ENCODE data around the gene C1QTNF12.

Gene C1QTNF12

GRCh38 chr1:1239614-1240347, 6.7 kb downstream of the C1QTNF12 start:
- no peak for DNase-seq

DNA sequence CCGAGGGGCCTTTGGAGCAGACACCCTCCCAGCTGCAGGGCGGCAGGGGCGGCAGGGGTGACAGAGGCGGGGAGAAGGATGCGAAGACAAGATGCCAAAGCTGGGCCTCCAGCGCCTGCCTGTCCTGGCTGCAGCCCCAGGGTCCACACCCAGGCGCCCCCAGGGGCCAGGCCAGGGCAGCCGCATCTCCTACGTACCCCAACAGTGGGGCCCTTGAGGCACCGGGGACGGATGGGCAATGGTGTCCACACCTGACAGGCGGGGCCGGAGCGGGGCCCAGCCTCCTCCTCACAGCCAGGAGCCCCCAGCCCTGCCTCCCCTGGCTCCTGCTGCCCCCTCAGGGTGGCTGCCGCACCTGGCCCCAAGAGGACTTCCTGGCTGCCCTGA, 7.3 kb downstream of the C1QTNF12 start:
- no peak for DNase-seq

- DNase-seq = no peak
Measured at GRCh38 chr1:1238702-1239178, 7.8 kb downstream of the C1QTNF12 start.

GRCh38 chr1:1237874-1238701, 8.4 kb downstream of the C1QTNF12 start:
- DNase-seq = no peak

DNA sequence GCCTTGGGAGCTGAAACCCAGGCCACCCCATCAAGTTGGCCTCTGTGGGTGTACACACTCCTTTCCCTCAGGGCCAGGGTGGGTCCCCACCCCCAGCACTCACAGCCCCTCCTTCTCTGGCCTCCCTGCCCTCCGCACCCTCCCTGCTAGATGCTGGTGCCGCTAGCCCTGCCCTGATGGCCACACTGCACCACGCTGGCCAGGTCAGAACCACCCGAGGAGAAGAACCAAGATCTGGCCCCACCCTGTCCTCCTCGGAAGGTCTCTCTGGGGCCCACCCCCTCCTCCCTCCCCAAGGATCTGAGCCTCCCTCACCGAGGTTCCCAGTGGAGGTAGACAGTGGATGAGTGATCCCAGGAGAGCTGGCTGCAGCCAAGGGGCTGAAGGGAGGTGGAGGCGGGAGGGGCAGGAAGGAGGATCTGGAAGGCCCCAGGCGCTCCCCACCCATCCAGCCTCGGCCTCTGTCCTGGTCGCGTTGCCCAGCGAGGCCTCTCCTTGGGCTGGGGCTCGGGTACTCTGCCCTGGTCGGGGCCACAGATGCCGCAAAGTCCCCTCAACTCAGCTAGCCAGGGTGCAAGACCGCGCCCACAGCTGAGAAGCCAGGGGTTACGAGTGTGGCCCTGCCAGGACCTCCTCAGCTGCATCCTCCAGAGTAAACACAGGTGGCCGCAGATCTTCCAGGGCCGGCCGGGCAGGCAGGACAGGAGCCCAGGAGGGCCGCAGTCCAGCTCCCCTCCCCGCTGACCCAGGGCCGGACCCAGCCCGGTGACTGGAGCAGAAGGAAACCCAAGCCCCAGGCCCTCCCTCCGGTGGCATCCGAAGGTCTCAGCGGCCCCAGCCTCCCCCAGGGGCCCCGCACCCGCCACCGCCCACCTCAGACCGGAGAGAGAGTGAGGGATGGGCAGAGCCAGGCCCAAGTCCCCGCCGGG, 9.3 kb downstream of the C1QTNF12 start:
- no peak for DNase-seq

DNA sequence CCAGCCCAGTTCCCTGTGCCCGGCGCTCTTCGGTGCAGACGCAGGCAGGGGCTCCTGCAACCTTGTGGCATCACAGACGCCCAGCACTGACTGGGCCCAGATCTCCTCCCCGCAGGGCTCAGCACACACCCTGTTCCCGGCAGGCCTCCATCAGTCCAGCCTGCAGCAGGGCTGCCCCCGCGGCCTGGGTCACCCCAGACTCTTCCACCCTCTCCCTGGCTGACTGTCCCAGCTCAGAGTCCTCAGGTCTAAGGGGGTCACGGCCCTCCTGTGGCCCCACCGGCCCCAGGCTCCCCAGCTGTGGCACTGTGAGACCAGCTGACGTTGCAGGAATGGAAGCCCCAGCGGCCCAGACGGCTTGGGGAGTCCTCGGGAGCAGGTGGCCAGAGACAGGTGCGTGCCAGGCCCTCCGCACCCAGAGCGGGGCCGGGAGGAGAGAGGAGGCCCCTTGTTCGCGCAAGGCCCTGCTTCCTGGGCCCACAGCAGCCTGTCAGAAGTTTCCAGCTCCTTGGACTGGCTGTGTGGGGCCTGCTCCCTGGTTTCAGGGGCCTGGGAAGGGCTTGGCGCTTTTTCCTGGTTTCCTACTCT, 10.3 kb downstream of the C1QTNF12 start:
- no peak for DNase-seq

- DNase-seq = no peak
Measured at GRCh38 chr1:1235016-1235744, 11.3 kb downstream of the C1QTNF12 start.

GRCh38 chr1:1234180-1234808, 12.2 kb downstream of the C1QTNF12 start:
- no peak for DNase-seq

- no peak for DNase-seq
Measured at GRCh38 chr1:1233567-1233892, 13.0 kb downstream of the C1QTNF12 start.

DNA sequence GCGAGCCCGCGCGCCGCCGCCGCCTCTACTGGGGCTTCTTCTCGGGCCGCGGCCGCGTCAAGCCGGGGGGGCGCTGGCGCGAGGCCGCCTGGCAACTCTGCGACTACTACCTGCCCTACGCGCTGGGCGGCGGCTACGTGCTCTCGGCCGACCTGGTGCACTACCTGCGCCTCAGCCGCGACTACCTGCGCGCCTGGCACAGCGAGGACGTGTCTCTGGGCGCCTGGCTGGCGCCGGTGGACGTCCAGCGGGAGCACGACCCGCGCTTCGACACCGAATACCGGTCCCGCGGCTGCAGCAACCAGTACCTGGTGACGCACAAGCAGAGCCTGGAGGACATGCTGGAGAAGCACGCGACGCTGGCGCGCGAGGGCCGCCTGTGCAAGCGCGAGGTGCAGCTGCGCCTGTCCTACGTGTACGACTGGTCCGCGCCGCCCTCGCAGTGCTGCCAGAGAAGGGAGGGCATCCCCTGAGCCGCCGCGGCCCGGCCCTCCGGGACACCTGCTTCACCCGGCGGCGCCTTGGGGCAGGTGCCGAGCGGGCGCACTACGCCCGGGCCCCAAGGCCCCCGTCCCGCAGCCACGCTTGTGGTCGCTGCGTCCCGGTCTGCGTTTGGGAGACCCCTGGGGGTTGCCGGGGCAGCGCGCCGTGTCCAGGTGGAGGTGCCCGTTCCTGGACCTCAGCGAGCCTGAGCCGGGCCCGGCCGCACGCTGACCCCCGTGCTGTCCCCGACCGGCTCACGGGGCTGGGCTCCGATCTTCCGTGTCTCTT, 13.5 kb downstream of the C1QTNF12 start:
- no peak for DNase-seq

GRCh38 chr1:1232208-1232795, 14.2 kb downstream of the C1QTNF12 start, which contains the start of gene B3GALT6:
TSS of gene B3GALT6 (plus strand) at chr1:1232237. CDS start at chr1:1232279, 42 bp downstream.
- DNase-seq = no peak

- DNase-seq = peak; percentile 93
Measured at GRCh38 chr1:1231400-1232207, 14.9 kb downstream of the C1QTNF12 start, which contains the start of gene SDF4. TSS of gene SDF4 (minus strand) at chr1:1232001. CDS start at chr1:1228772, 3,229 bp downstream.

DNA sequence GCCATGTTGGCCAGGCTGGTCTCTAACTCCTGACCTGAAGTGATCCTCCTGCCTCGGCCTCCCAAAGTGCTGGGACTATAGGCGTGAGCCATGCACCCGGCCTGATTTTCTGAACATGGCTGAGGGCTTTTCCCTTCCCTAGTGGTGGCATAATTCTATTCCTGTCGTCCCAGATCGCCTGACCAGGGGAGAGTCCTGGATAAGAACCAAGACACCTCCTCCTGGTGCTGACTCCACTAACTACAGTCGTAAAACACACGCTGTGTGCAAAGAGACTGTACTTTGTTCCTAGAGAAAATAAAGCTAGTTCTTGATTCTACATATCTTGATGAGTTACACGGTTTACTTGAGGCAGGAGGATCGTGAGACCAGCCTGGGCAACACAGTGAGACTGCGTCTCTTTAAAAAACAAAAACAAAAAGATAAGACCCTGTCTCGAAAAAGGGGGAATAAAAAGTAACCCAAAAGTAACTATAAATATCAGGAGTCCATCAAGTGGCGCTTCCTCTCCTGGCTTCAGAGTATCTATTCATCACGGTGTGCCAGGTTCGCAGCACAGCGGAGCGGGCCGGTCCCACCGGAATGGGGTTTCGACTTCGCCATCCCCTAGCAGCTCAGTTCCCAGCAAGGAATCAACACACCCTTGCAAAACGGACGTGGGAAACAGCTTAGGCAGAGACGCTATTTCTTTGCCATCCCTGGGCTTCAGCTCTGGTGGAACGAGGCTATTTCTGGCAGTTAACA, 15.7 kb downstream of the C1QTNF12 start:
- DNase-seq = no peak

DNA sequence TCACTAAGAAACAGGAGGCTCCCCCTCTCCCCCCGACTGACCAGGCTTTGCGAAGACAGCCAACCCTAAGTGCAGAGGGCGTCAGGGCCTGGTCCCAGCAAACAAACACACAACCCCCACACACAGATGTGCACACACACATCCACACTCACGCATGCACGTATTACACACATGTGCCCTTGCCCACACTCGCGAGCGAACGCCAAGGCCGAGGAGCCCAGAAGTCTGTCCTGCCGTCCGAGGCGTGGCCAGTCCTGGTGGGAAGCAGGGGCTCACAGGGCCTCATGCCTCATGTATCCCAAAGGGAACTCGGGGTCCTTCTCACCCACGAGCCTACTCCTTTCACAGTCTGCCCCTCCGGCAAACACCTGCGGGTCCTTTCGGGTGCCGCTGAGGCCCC, 16.8 kb downstream of the C1QTNF12 start:
- no peak for DNase-seq

GRCh38 chr1:1228596-1229321, 17.8 kb downstream of the C1QTNF12 start:
- DNase-seq = no peak

DNA sequence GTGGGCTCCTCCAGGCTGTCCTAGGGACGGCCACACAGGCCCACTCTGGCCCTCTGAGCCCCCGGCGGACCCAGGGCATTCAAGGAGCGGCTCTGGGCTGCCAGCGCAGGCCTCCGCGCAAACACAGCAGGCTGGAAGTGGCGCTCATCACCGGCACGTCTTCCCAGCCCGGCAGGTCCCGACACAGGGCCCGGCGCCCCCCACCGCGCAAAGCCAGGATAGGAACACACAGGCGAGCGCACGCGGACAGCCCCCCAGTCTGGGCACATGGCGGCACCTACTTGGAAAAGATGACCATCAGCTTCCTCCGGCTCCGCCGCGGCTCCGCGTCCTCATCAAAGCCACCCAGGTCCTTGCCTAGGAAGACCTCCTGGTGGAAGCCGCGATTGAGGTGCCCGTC, 18.3 kb downstream of the C1QTNF12 start:
- DNase-seq = no peak

DNA sequence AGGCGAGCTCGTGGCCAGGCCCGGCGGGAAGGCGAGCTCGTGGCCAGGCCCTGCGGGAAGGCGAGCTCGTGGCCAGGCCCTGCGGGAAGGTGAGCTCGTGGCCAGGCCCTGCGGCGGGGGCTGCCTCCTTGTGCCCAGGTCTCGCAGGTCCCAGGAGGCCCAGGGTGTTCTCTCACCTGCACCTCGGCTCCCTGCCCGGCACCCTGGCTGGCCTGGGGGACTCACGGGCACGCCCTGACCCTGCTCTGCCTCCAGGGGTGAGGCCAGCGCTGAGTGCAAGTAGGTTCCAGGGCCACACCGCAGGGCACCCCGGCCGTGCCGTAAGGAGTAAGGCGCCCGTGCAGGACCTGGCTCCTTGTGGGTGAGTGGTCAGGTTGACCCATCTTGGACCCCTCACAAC, 19.1 kb downstream of the C1QTNF12 start:
- DNase-seq = no peak

All from effector CD8-positive, alpha-beta T cell (primary cell).